HepG2 (cell line): Measurements from ENCODE around the gene ZNF148. TPM values are rescaled to one million over a fixed set of nuclear protein-coding genes. Genes with fewer than 3 reads are reported as not detected.

ENCODE experiments used
- ATAC-seq: fragments of 200-7000 bp; cut with Tn5 transposase; 3 replicates; pipeline ENCODE4 v1.9.1; 2020; ENCODE audit warnings: mild to moderate bottlenecking, moderate library complexity
- BruUV-seq: library from RNA; stranded (reverse); fragments of 400-500 nt; replicated peaks from 2 replicates; lab custom pipeline; 2021; lab: Mats Ljungman, UMichigan
- CTCF ChIA-PET: fragments of 300-600 bp; formaldehyde crosslinking; extraction: SDS; loops from one replicate; lab custom pipeline; 2021; ENCODE audit warnings: low total read pairs, inconsistent platforms, low intra/inter-chr PET ratio; lab: Yijun Ruan, JAX
- POLR2A ChIA-PET: fragments of 350-600 bp; sonication (Branson Sonifier 250); formaldehyde crosslinking; loops from one replicate; lab custom pipeline; 2020; ENCODE audit warnings: antibody characterized with exemption, inconsistent platforms; lab: Yijun Ruan, JAX
- DNase-seq: peaks from one replicate; pipeline ENCODE4 v3.0.0-alpha.2; 2015; ENCODE audit warnings: low spot score
- FAIRE-seq: peaks from 3 replicates; lab custom pipeline; 2011; peaks lifted over from hg19 to GRCh38; lab: Jason Lieb, UNC
- H2AFZ ChIP-seq: one replicate; pipeline ENCODE4 v1.6.1; 2011; ENCODE audit warnings: low read length, inconsistent platforms
- H3K27ac ChIP-seq: fragments of 300-600 bp; 3 replicates; pipeline ENCODE4 v1.8.0; 2011; ENCODE audit warnings: mixed run types, mild to moderate bottlenecking, mixed read lengths, low read length, inconsistent platforms; ENCODE audit not compliant: insufficient read depth; ENCODE audit errors: extremely low read length
- H3K27me3 ChIP-seq, 2 experiments: fragments of 200-600 bp in 1 of 2; 2 replicates in 1 of 2; 3 replicates in 1 of 2; pipeline versions ENCODE4 v1.6.0 to v1.8.0; 2011; ENCODE audit warnings: low read length in 2 of 2, mild to moderate bottlenecking in 2 of 2, moderate library complexity in 2 of 2, inconsistent platforms in 1 of 2; ENCODE audit not compliant: insufficient read depth in 2 of 2, control insufficient read depth in 1 of 2
- H3K36me3 ChIP-seq, 2 experiments: fragments of 200-600 bp in 1 of 2; replicated peaks in 1 of 2; 2 replicates in 1 of 2; 3 replicates in 1 of 2; pipeline versions ENCODE4 v1.5.1 to v1.8.0; 2011; ENCODE audit warnings: low read length in 2 of 2, inconsistent platforms in 1 of 2; ENCODE audit not compliant: insufficient read depth in 2 of 2, control insufficient read depth in 1 of 2
- H3K4me1 ChIP-seq: 2 replicates; pipeline ENCODE4 v1.5.1; 2012; ENCODE audit warnings: low read length, inconsistent platforms; ENCODE audit not compliant: insufficient read depth
- H3K4me2 ChIP-seq: 2 replicates; pipeline ENCODE4 v1.6.0; 2011; ENCODE audit warnings: low read depth, low read length, inconsistent platforms
- H3K4me3 ChIP-seq, 3 experiments: fragments of 200-600 bp in 1 of 3; sonication (generic), shearing (Covaris generic) in 1 of 3; replicated peaks in 1 of 3; 2 replicates each; pipeline ENCODE4 v1.5.1; 2011 to 2016; ENCODE audit warnings: low read length in 3 of 3, inconsistent platforms in 2 of 3, low read depth in 2 of 3, mild to moderate bottlenecking in 2 of 3, control low read depth in 1 of 3, mixed read lengths in 1 of 3; ENCODE audit not compliant: insufficient read depth in 1 of 3
- H3K79me2 ChIP-seq: one replicate; pipeline ENCODE4 v1.6.1; 2011; ENCODE audit warnings: low read length, inconsistent platforms; ENCODE audit not compliant: insufficient read depth
- H3K9ac ChIP-seq: 2 replicates; pipeline ENCODE4 v1.6.0; 2011; ENCODE audit warnings: mild to moderate bottlenecking, low read depth, low read length, inconsistent platforms; ENCODE audit not compliant: insufficient read depth
- H3K9me3 ChIP-seq: 2 replicates; pipeline ENCODE4 v1.5.1; 2012; ENCODE audit warnings: mild to moderate bottlenecking, low read length
- H4K20me1 ChIP-seq: 2 replicates; pipeline ENCODE4 v1.6.0; 2011; ENCODE audit warnings: inconsistent platforms, mild to moderate bottlenecking, low read length, moderate library complexity; ENCODE audit not compliant: insufficient read depth
- AGO2 ChIP-seq: fragments of 200-400 bp; formaldehyde crosslinking; optimal IDR thresholded peaks from 2 replicates; pipeline ENCODE3; 2017; ENCODE audit warnings: mild to moderate bottlenecking, low read depth, low read length, moderate library complexity
- KDM5A ChIP-seq: fragments of 200-600 bp; sonication (generic); IDR thresholded peaks from 2 replicates; pipeline ENCODE4 v1.7.0; 2018; ENCODE audit warnings: antibody characterized with exemption, mild to moderate bottlenecking, low read length, borderline replicate concordance
- SIX1 ChIP-seq: sonication (generic); formaldehyde crosslinking; IDR thresholded peaks from 2 replicates; pipeline ENCODE4 v1.4.0; 2020; ENCODE audit warnings: missing genetic modification reagents, borderline replicate concordance
- SNAPC4 ChIP-seq: sonication (generic); formaldehyde crosslinking; IDR thresholded peaks from 2 replicates; pipeline ENCODE4 v1.4.0; 2020; ENCODE audit warnings: mild to moderate bottlenecking, missing genetic modification reagents
- ZBTB1 ChIP-seq: sonication (generic); formaldehyde crosslinking; IDR thresholded peaks from 2 replicates; pipeline ENCODE4 v1.4.0; 2020; ENCODE audit warnings: missing genetic modification reagents, borderline replicate concordance
- ZNF121 ChIP-seq: sonication (generic); formaldehyde crosslinking; IDR thresholded peaks from 2 replicates; pipeline ENCODE4 v1.5.0; 2020; ENCODE audit warnings: mild to moderate bottlenecking, missing genetic modification reagents
- ZNF337 ChIP-seq: sonication (generic); formaldehyde crosslinking; IDR thresholded peaks from 2 replicates; pipeline ENCODE4 v1.5.1; 2020; ENCODE audit warnings: missing genetic modification reagents, low read depth, mild to moderate bottlenecking, borderline replicate concordance
- ZNF564 ChIP-seq: sonication (generic); formaldehyde crosslinking; IDR thresholded peaks from 2 replicates; pipeline ENCODE4 v1.8.1; 2023; ENCODE audit warnings: mild to moderate bottlenecking, missing genetic modification reagents
- ZNF766 ChIP-seq: sonication (generic); formaldehyde crosslinking; IDR thresholded peaks from 2 replicates; pipeline ENCODE4 v1.5.0; 2020; ENCODE audit warnings: missing genetic modification reagents, borderline replicate concordance
- WGBS: methylation state at CpG from one replicate; pipeline ENCODE4 v1.1.6; 2017; ENCODE audit warnings: low lambda C conversion rate; 5-methylcytosine and 5-hydroxymethylcytosine counted together
- in situ Hi-C: cut with HindIII; loops from 2 replicates; pipeline ENCODE4 v1.10.0; 2017; ENCODE audit warnings: low pct_unique_long_range_greater_than_20kb; ENCODE audit not compliant: extremely low pct_ligation_motif_present
- intact Hi-C: fragments of 100-400 bp; cut with micrococcal nuclease; formaldehyde crosslinking; loops from one replicate; pipeline ENCODE4 v1.10.0; 2022; ENCODE audit not compliant: unreplicated experiment
- polyA plus RNA-seq, 8 experiments: library from polyadenylated mRNA; depleted of rRNA in 3 of 8; stranded (reverse) in 7 of 8; unstranded in 1 of 8; fragments of >200 nt; fragmentation: Illumina TruSeq in 4 of 8; extraction: Trizol in 4 of 8; gene quantifications; 2 replicates each; pipeline versions ENCODE4 v1.2.1 to v1.2.3, GENCODE V29; 2011 to 2016; ENCODE audit warnings: low read depth in 4 of 8, missing spikeins in 1 of 8, mixed read lengths in 1 of 8; ENCODE audit not compliant: insufficient read depth in 1 of 8
- total RNA-seq, 5 experiments: library from RNA; depleted of rRNA; stranded (reverse); fragments of >200 nt; fragmentation: Illumina TruSeq; extraction: Trizol; gene quantifications; 2 replicates each; pipeline ENCODE4 v1.2.3, GENCODE V29; 2016; ENCODE audit warnings: low read depth in 1 of 5

The ZNF148 gene
- total and polyA plus RNA-seq, 2 of the 13 experiments (the other 11 are each of a cell fraction or from before 2014, with no cell fraction given): 10.6 to 36.1 TPM

DNA sequence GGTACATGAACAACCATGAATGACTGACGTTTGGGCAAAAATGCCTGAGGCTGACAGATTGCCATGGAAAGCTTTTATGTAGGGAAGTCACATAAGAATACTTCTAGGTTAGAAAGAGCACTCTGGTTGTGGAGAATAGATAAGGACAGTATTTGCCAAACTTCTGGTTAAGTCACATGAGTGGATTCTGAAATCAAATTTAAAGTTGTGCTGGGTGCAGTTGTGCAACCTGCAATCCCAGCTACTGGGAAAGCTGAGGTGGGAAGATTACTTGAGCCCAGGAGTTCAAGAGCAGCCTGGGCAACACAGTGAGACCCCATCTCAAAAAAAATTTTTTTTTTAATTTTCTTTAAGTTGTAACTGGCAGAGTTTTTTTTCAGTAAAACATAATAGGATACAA, 7.2 kb upstream of the ZNF148 start:
- CTCF ChIA-PET: no interaction called here
- no peaks in the 10 kb centered on the region for H3K79me2 ChIP-seq
- no TSS peak for BruUV-seq
- H3K36me3 ChIP-seq: no peaks in the 10 kb centered on the region
- no peaks in the 10 kb centered on the region for H3K27me3 ChIP-seq
- no peak for FAIRE-seq
- H3K4me3 ChIP-seq: no peak overlapping the region
- no peak for DNase-seq
- in situ Hi-C loops: no loop called here
- H3K9ac ChIP-seq: no peak overlapping the region
- H2AFZ ChIP-seq: no peak overlapping the region
- POLR2A ChIA-PET: no interaction called here
- H3K4me2 ChIP-seq: no peak overlapping the region
- intact Hi-C loops: no loop called here
- ATAC-seq: no peak
- H3K4me1 ChIP-seq: peaks cover 74% of the 10 kb centered on the region
- TF ChIP-seq AGO2: no peak
- TF ChIP-seq ZBTB1 (CRISPR knock-in tag): no peak
- TF ChIP-seq ZNF564 (CRISPR knock-in tag): no peak
- TF ChIP-seq KDM5A: no peak
- TF ChIP-seq ZNF337 (CRISPR knock-in tag): no peak
- no peak for TF ChIP-seq SIX1 (CRISPR knock-in tag)
- peak; percentile 82 for TF ChIP-seq ZNF121 (CRISPR knock-in tag)
- no peak for TF ChIP-seq ZNF766 (CRISPR knock-in tag)
- TF ChIP-seq SNAPC4 (CRISPR knock-in tag): no peak
- no peaks in the 10 kb centered on the region for H4K20me1 ChIP-seq
- no peak overlapping the region for H3K27ac ChIP-seq
- WGBS: 22% methylated on average over 1 of the region's 1 CpG
- H3K9me3 ChIP-seq: no peaks in the 10 kb centered on the region
